ENCODE results near the gene YPEL5. TPM values are rescaled to one million over a fixed set of nuclear protein-coding genes. Genes with fewer than 3 reads are reported as not detected.

The YPEL5 gene
- total RNA-seq, 1 donor from 2014 or later, result 25.1 TPM

DNA sequence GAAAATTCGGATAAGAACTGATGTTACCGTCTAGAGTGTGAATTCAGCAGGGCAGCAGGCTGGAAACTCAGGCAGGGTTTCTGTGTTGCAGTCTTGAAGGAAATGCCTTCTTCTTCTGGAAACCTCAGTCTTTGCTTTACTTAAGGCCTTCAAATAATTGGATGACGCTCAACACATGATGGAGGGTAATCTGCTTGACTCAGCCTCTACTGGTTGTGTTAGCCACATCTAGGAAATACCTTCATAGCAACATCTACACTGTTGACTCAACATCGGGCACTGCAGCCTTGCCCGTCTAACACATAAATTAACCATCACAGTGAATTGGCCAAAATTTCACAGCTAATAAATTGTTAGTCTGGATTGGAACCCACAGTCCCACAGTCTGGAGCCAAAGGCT, 37.2 kb downstream of the YPEL5 start:
- no peaks in the 10 kb centered on the region for H3K36me3 Mint-ChIP-seq (ENCODE audit: low read depth)
- H3K4me3 Mint-ChIP-seq, result no peak overlapping the region
- H3K9me3 Mint-ChIP-seq, result no peaks in the 10 kb centered on the region
- peaks cover 9% of the 10 kb centered on the region for H3K4me1 Mint-ChIP-seq (ENCODE audit: low read depth)
- H3K27me3 Mint-ChIP-seq (ENCODE audit: insufficient read depth), result peaks cover 8% of the 10 kb centered on the region
- no peak for DNase-seq (ENCODE audit: low spot score)
- no peak overlapping the region for H3K27ac Mint-ChIP-seq
- intact Hi-C loops (cut with micrococcal nuclease), result no loop called here

DNA sequence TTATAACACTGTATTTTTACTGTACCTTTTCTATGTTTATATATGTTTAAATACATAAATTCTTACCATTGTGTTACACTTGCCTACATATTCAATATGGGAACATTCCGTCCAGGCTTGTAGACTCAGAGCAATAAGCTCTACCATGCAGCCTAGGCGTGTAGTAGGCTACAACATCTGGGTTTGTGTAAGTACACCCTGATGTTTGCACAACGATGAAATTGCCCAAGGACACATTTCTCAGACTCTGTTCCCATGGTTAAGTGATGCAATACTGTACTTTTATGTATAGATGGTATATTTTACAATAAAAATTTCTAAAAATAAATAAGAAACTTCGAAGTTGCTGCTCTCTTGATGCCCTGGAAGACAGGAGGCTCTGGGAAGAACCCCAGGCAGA, 38.4 kb downstream of the YPEL5 start:
- H3K27me3 Mint-ChIP-seq (ENCODE audit: insufficient read depth), result peaks cover 3% of the 10 kb centered on the region
- H3K9me3 Mint-ChIP-seq, result no peaks in the 10 kb centered on the region
- H3K36me3 Mint-ChIP-seq (ENCODE audit: low read depth), result no peaks in the 10 kb centered on the region
- no peak for DNase-seq (ENCODE audit: low spot score)
- H3K4me3 Mint-ChIP-seq, result no peak overlapping the region
- no peak overlapping the region for H3K27ac Mint-ChIP-seq
- intact Hi-C loops (cut with micrococcal nuclease), result no loop called here
- peaks cover 9% of the 10 kb centered on the region for H3K4me1 Mint-ChIP-seq (ENCODE audit: low read depth)

DNA sequence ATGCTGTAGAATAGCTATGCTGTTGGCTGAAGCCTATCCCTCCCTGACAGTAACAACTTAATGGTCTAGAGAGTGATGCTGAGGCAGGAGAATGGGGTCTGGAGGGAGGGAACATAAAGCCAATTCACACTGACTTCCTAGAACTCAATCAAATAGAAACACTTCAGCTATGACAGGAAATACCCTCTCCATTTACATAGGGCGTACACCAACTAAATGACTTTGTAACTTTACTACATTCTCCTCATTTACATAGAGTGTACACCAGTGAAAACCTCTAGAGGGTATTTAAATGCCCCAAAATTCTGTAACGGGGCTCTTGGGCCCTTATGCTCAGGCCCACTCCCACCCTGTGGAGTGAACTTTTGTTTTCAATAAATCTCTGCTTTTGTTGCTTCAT, 41.5 kb downstream of the YPEL5 start:
- H3K4me1 Mint-ChIP-seq (ENCODE audit: low read depth), result peaks cover 9% of the 10 kb centered on the region
- intact Hi-C loops (cut with micrococcal nuclease), result no loop called here

DNA sequence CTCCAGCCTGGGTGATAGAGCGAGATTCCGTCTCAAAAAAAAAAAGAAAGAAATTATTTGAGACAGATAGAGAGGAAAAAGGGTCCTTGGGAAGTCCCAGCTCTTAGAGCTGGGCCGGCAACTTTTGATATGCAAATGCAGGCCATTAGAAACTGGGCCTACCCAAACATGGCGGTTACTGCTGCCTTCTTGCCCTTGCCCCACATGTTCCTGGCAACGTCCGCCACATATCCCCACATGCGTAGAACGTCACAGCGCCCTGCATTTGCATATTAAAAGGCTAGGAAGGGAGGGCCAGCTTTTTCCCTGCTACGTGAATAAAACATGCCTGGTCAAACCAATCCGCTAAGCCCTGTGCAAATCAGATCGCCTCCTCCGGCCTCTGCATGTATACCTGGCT, 43.8 kb downstream of the YPEL5 start:
- H3K4me1 Mint-ChIP-seq (ENCODE audit: low read depth), result peaks cover 9% of the 10 kb centered on the region
- intact Hi-C loops (cut with micrococcal nuclease), result no loop called here
- H3K36me3 Mint-ChIP-seq (ENCODE audit: low read depth), result no peaks in the 10 kb centered on the region
- no peak overlapping the region for H3K27ac Mint-ChIP-seq
- H3K4me3 Mint-ChIP-seq, result no peak overlapping the region
- DNase-seq (ENCODE audit: low spot score), result no peak
- H3K27me3 Mint-ChIP-seq (ENCODE audit: insufficient read depth), result peaks cover 2% of the 10 kb centered on the region
- H3K9me3 Mint-ChIP-seq, result no peaks in the 10 kb centered on the region

More for the DNA sequence above, 41.5 kb downstream of the YPEL5 start:
- no peaks in the 10 kb centered on the region for H3K36me3 Mint-ChIP-seq (ENCODE audit: low read depth)
- H3K9me3 Mint-ChIP-seq, result no peaks in the 10 kb centered on the region
- no peak overlapping the region for H3K27ac Mint-ChIP-seq
- H3K4me3 Mint-ChIP-seq, result no peak overlapping the region
- no peak for DNase-seq (ENCODE audit: low spot score)
- peaks cover 3% of the 10 kb centered on the region for H3K27me3 Mint-ChIP-seq (ENCODE audit: insufficient read depth)

DNA sequence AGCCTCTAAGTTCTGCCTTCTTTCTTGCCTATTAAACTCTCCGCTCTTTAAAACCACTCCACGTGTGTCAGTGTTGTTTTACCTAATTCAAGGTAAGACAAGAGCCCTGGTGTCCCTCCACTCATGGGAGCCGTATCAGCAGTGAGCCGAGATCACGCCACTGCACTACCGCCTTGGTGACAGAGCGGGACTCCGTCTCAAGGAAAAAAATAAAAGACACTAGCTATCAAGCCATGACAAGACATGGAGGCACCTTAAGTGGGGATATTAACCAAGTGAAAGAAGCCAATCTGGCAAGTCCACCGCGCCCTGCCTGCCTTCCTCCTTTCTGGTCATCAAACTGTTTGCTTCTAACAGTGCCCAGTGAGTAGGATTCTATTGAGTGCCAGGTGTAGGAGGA, 44.3 kb downstream of the YPEL5 start:
- intact Hi-C loops (cut with micrococcal nuclease), result no loop called here
- no peaks in the 10 kb centered on the region for H3K36me3 Mint-ChIP-seq (ENCODE audit: low read depth)

DNA sequence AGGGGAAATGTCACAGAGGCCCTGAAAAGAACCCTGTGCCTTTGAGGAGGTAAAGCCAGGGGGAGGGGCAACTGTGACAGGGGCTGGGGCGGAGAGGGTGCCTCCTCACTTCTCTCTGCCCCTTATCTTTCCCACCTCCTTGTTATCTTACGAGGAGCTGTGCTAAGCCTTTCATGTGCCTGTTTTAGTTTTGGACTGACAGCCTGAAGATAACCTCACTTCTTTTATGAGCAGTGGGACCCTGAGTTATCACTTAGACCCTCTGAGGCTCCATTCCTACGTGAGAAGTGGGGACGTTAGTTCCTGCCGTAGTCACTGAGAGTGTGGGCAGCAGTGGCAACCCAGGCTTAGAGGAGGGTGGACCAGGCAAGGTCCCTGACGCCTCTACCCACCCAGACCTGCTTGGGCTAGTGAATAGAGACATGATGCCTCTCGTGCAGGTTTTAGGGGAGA, 45.0 kb downstream of the YPEL5 start:
- no peak for DNase-seq (ENCODE audit: low spot score)
- no peaks in the 10 kb centered on the region for H3K36me3 Mint-ChIP-seq (ENCODE audit: low read depth)
- peaks cover 13% of the 10 kb centered on the region for H3K4me1 Mint-ChIP-seq (ENCODE audit: low read depth)
- H3K27ac Mint-ChIP-seq, result no peak overlapping the region
- H3K27me3 Mint-ChIP-seq (ENCODE audit: insufficient read depth), result peaks cover 2% of the 10 kb centered on the region
- no peak overlapping the region for H3K4me3 Mint-ChIP-seq
- no peaks in the 10 kb centered on the region for H3K9me3 Mint-ChIP-seq
- intact Hi-C loops (cut with micrococcal nuclease), result no loop called here

More for the DNA sequence above, 44.3 kb downstream of the YPEL5 start:
- Mint-ChIP-seq H3K4me1 (ENCODE audit: low read depth) (peaks cover 9% of the 10 kb centered on the region), H3K4me3 (no peak overlapping the region), H3K27me3 (ENCODE audit: insufficient read depth) (peaks cover 2% of the 10 kb centered on the region), H3K27ac (no peak overlapping the region), H3K9me3 (no peaks in the 10 kb centered on the region)
- no peak for DNase-seq (ENCODE audit: low spot score)

DNA sequence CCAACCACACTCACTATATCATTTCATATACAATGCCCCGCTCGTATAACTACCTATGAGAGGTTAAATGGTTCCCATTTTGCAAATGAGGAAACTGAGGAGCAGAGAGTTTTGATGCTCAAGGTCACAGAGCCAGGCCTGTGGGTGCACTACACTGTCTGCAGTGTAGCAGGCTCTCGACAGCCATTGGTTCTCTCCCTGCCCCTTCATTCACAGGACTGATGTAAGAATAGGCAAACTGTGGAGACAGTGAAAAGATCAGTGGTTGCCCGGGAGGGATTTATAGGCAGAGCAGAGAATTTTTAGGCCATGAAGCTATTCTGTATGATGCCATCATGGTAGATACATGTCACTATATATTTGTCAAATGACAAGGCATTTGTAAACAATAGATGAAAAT, 45.5 kb downstream of the YPEL5 start:
- Mint-ChIP-seq H3K27me3 (ENCODE audit: insufficient read depth) (peaks cover 2% of the 10 kb centered on the region), H3K4me1 (ENCODE audit: low read depth) (peaks cover 13% of the 10 kb centered on the region), H3K4me3 (no peak overlapping the region), H3K36me3 (ENCODE audit: low read depth) (no peaks in the 10 kb centered on the region), H3K9me3 (no peaks in the 10 kb centered on the region), H3K27ac (no peak overlapping the region)
- no peak for DNase-seq (ENCODE audit: low spot score)
- intact Hi-C loops (cut with micrococcal nuclease), result no loop called here

DNA sequence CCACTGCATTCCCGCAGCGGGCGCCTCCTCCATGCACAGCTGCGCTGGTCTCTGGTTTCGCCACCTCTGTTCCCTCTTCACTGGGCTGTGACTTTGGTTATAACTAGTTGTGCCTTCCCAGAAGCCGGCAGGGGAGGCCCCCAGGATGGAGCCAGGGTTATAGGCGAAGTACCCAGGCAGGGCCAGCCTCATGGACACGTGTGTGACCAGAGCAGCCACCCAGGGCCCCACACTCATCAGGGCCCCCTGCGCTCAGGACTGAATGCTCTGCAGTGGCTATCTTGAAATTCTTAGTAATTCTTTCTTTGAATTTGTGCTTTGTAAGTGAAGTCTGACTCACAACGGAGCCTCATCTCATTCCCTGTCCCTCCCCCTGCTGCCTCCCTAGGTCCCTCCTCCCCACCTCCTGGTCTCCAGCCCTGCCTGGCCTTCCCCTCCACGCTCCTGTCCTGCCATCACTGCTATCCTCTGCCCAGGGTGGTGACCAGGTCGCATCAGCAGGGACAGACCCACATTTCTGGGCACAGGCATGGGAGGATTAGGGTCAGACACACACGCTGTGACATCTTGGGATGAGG, 46.4 kb downstream of the YPEL5 start:
- no peaks in the 10 kb centered on the region for H3K9me3 Mint-ChIP-seq
- no peak for DNase-seq (ENCODE audit: low spot score)
- intact Hi-C loops (cut with micrococcal nuclease), result no loop called here
- no peak overlapping the region for H3K27ac Mint-ChIP-seq
- no peaks in the 10 kb centered on the region for H3K36me3 Mint-ChIP-seq (ENCODE audit: low read depth)
- peaks cover 2% of the 10 kb centered on the region for H3K27me3 Mint-ChIP-seq (ENCODE audit: insufficient read depth)
- H3K4me3 Mint-ChIP-seq, result no peak overlapping the region
- H3K4me1 Mint-ChIP-seq (ENCODE audit: low read depth), result peaks cover 11% of the 10 kb centered on the region

DNA sequence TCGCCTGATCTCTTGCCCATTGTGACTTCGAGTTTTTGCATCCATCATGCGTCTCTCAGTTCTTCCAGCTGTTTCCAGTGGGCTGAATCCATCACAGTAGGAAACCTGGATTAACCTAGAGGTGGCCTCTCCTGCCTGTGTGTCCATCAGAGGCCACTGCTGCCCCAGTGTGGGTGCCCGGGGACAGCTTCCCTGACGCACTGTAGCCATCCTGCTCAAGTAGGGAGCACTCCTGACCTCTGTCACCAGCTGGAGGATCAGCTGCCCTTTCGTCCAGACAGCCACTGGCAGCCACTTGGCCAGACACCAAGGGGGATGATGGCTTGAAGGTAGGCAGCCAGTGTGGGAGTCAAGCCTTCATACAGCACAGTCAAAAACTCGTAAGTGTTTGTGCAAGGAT, 47.6 kb downstream of the YPEL5 start:
- intact Hi-C loops (cut with micrococcal nuclease), result no loop called here
- Mint-ChIP-seq H3K36me3 (ENCODE audit: low read depth) (no peaks in the 10 kb centered on the region), H3K4me3 (no peak overlapping the region), H3K9me3 (no peaks in the 10 kb centered on the region), H3K27me3 (ENCODE audit: insufficient read depth) (peaks cover 2% of the 10 kb centered on the region), H3K27ac (no peak overlapping the region), H3K4me1 (ENCODE audit: low read depth) (peaks cover 5% of the 10 kb centered on the region)
- DNase-seq (ENCODE audit: low spot score), result no peak

DNA sequence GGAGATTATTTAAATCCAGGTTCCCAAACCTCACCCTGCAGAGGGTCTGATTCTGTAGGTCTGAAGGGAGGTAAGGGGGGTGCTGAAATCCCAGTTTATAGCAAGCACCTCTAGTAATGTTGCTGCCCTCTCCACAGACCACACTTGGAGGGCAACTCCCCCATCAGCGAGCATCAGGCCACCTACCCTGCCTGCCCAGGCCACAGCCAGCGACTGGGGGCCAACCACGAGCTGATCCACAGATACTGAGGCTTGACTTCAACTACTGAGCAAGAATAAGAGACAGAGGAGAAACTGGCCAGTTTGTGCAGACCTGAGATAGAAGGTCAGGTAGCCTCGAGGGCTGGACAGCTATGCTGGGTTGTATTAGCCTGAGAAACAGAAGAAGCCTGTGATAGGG, 48.2 kb downstream of the YPEL5 start:
- peaks cover 2% of the 10 kb centered on the region for H3K27me3 Mint-ChIP-seq (ENCODE audit: insufficient read depth)
- peaks cover 5% of the 10 kb centered on the region for H3K4me1 Mint-ChIP-seq (ENCODE audit: low read depth)
- no peaks in the 10 kb centered on the region for H3K36me3 Mint-ChIP-seq (ENCODE audit: low read depth)
- DNase-seq (ENCODE audit: low spot score), result no peak
- no peak overlapping the region for H3K4me3 Mint-ChIP-seq
- intact Hi-C loops (cut with micrococcal nuclease), result no loop called here
- no peak overlapping the region for H3K27ac Mint-ChIP-seq
- no peaks in the 10 kb centered on the region for H3K9me3 Mint-ChIP-seq

DNA sequence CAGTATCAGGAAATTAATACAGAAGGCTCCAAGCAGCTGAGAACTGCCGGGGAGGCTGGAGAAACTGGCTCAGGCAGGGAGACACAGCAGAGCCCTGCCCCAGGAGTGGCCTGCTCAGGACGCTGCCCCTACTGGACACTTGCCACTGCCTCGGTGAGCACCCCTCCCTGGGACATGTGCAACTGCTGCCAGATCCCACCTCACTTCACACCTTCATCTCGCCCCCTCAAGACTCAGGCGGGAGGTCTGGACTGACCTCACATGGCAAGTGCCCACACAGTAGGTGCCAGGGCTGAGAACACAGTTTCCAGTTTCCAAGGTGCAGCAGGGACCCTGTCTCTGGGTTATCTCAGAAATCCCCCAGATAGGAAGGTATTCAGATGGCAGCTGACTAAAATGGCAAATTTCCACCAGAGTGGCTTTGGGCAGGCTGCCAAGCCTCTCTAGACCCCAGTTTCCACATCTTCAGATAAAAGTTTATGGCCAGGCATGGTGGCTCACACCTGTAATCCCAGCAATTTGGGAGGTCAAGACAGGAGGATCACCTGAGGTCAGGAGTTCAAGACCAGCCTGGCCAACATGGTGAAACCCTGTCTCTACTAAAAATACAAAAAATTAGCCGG, 50.9 kb downstream of the YPEL5 start:
- no peaks in the 10 kb centered on the region for H3K9me3 Mint-ChIP-seq

DNA sequence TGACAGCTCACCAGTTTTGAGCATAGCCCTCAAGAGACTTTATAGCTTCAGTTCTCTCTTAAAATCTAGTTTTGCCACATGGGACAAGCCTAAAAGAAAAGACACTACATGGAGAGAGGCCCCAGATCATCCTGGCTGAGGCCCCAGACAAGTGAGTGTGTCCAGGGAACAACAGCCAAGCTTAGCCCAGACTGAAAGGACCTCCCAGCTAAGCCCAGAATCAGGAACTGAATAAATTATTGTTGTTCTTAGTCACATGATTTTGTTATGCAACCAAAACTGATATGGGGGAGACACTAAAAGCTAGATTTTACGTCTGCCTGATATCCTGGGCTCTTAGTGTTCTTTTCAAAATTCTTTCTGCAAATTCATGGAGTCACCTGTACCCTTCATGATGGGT, 55.2 kb downstream of the YPEL5 start:
- Mint-ChIP-seq H3K36me3 (ENCODE audit: low read depth) (no peaks in the 10 kb centered on the region), H3K27ac (no peak overlapping the region), H3K9me3 (no peaks in the 10 kb centered on the region), H3K4me1 (ENCODE audit: low read depth) (no peaks in the 10 kb centered on the region), H3K4me3 (no peak overlapping the region), H3K27me3 (ENCODE audit: insufficient read depth) (peaks cover 9% of the 10 kb centered on the region)
- intact Hi-C loops (cut with micrococcal nuclease), result no loop called here
- DNase-seq (ENCODE audit: low spot score), result no peak

More for the DNA sequence above, 50.9 kb downstream of the YPEL5 start:
- intact Hi-C loops (cut with micrococcal nuclease), result no loop called here
- Mint-ChIP-seq H3K4me1 (ENCODE audit: low read depth) (peaks cover 5% of the 10 kb centered on the region), H3K4me3 (no peak overlapping the region), H3K27ac (no peak overlapping the region), H3K27me3 (ENCODE audit: insufficient read depth) (peaks cover 5% of the 10 kb centered on the region), H3K36me3 (ENCODE audit: low read depth) (no peaks in the 10 kb centered on the region)
- no peak for DNase-seq (ENCODE audit: low spot score)

DNA sequence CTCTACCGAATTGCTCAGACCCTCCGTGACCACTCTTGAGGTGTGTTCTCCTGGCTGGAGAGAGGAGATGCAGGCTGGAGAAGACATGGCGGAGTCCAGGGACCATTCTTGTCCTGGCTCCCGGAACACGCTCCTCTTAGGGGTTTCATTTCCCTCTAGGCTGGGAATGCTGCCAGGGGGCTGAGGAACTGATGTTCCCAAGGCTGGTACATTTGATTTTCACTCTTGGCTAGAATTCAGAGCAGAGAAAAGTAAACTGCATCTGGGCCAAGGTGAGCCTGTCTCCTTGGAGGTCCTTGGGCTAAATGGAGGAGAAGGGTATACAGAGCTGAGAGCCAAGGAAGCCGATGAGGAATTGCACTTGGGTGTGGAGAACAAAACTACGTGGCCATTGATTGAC, 56.3 kb downstream of the YPEL5 start:
- H3K36me3 Mint-ChIP-seq (ENCODE audit: low read depth), result no peaks in the 10 kb centered on the region
- H3K4me3 Mint-ChIP-seq, result no peak overlapping the region
- peaks cover 9% of the 10 kb centered on the region for H3K27me3 Mint-ChIP-seq (ENCODE audit: insufficient read depth)
- H3K4me1 Mint-ChIP-seq (ENCODE audit: low read depth), result no peaks in the 10 kb centered on the region
- intact Hi-C loops (cut with micrococcal nuclease), result no loop called here
- H3K27ac Mint-ChIP-seq, result no peak overlapping the region
- H3K9me3 Mint-ChIP-seq, result no peaks in the 10 kb centered on the region
- no peak for DNase-seq (ENCODE audit: low spot score)

DNA sequence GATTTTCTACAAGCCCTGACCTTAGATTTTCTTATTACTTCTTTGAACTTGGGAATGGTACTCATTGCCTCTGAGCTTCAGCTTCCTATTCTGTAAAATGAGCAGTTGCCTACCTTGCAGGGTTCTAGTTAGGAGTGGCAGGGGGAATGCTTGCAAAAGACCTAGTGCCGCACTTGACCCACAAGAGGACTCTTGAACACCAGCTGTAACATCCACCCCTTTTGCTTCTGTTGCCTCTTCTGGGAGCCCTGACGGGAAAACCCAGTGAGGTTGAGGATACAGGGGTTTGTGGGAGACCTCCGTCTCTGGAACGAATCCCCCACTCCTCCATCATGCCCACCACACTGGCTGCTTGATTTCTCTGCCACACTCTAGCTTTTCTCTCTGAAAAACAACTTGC, 57.5 kb downstream of the YPEL5 start:
- Mint-ChIP-seq H3K9me3 (no peaks in the 10 kb centered on the region), H3K27me3 (ENCODE audit: insufficient read depth) (peaks cover 9% of the 10 kb centered on the region), H3K4me3 (no peak overlapping the region), H3K4me1 (ENCODE audit: low read depth) (peaks cover 9% of the 10 kb centered on the region), H3K36me3 (ENCODE audit: low read depth) (no peaks in the 10 kb centered on the region), H3K27ac (no peak overlapping the region)
- no peak for DNase-seq (ENCODE audit: low spot score)
- intact Hi-C loops (cut with micrococcal nuclease), result no loop called here
